Hematopoietic multipotent progenitor cell treated with erythropoietin and hydrocortisone succinate and interleukin-3 and kit ligand, for 4 days (in vitro differentiated cells): ENCODE results near the gene RBM39.
"Not testable (repeated sequence)": the region's sequence is repeated elsewhere in the genome, so short reads cannot be mapped to it uniquely, and the experiment has no call there.

Experiments used
- DNase-seq: peaks from one replicate; pipeline ENCODE4 v3.0.0-alpha.2; 2015

RBM39 gene

DNA sequence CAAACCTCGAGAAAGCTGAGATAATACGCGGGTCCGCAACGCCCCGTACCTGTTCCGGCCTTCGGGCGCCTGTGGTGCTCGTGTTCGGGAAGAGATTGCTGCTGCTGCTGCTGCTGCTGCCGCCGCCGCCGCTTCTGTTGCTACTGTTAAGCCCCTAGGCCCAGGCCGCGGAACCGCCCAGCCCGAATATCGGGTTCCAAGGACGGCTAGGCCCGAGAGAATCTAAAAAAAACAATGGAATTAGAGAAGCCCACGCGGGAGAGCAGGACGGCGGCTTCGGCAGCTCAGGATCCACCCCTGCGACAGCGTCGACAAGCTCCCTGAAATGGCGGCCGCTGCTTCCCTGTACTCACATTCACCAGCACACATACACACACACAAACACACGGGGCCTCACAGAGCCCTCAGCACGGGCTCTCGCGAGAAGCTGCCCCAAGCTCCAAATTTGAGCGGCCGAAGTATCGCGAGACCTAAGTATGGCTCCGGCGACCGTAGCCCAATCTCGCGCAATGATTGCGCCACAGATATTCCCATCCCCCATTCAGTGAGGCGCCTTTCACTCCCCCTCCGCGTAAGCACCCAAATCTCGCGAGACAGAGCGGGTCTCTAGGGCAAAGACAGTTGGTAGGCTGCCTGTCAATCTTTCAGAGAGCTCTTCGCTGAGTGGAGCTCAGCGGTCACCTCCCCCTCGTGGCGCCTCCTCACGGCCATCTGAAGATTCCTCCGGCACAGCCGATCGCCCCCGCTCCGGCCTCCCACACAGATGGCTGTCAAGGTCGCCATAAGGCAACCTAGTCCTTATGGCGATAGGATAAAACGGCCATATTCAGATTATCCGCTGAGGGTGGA is at the start of gene RBM39:
Gene RBM39 (minus strand): TSS at position 369 of the 849 bp plus-strand sequence. CDS start 1,386 bp downstream, outside the sequence.
- peak; percentile 100 for DNase-seq

DNA sequence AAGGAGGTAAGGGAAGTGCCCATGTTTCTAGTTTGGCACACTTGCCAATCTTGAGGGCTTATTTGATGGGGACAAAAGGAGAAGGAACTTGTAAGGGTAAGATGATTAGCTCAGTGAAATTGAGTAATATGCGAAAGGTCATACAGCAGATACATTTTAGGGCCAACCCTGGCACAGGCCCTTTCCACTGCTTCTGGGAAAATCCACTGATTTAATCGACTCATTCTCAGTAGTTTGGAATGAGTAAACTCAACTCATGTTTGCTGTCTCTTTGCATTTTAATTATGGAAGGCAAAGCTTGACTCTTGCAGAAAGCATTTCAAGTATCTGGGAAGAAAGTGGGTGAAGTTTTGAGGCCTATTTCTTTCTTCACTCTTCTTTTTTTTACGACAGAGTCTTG is 49.8 kb upstream of the RBM39 start:
- DNase-seq, result peak; percentile 50

GRCh38 chr20:35791097-35791496 is 49.0 kb upstream of the RBM39 start:
- DNase-seq, result no peak

GRCh38 chr20:35788796-35789195 is 46.7 kb upstream of the RBM39 start:
- no peak for DNase-seq

DNA sequence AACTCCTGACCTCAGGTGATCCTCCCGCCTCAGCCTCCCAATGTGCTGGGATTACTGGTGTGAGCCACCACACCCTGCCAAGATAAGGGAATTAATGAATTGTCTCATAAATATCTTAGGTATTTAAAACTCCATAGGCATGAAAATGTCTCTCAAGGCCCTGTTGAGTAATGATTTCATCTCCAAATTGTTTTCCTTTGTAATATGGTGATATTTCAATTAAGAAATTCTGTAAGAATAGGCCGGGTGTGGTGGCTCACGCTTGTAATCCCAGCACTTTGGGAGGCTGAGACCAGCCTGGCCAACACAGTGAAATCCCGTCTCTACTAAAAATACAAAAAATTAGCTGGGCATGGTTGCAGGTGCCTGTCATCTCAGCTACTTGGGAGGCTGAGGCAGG is 43.5 kb upstream of the RBM39 start:
- DNase-seq, result not testable (repeated sequence)

GRCh38 chr20:35783811-35784210 is 41.8 kb upstream of the RBM39 start:
- DNase-seq, result not testable (repeated sequence)

DNA sequence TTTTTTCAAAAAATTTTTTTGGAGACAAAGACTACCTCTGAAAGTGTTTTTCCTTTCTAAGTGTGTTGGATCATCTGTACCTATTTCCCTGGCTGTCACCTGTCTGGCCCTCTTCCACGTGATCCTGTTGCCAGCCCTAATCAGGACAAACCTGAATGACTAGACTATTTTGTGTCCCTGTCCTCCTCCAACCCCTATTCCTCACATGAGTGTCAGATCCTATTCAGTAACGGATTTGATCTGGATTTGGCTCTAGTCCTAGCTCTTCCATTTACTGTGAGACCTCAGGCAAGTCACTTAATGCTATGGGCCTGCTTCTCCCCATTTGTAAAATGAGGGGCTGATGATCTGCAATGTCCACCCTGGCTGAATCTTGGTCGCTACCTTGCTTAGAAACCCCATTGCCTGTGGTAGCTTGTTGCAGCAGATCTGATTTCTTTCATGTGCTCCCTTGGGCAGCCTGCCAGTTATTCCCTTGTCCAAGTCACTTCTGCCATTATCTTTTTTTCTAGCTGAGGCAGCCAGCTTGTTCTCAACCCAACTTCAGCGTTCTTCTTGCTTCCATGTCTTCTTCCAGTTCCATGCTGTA is 34.5 kb upstream of the RBM39 start:
- peak; percentile 80 for DNase-seq

DNA sequence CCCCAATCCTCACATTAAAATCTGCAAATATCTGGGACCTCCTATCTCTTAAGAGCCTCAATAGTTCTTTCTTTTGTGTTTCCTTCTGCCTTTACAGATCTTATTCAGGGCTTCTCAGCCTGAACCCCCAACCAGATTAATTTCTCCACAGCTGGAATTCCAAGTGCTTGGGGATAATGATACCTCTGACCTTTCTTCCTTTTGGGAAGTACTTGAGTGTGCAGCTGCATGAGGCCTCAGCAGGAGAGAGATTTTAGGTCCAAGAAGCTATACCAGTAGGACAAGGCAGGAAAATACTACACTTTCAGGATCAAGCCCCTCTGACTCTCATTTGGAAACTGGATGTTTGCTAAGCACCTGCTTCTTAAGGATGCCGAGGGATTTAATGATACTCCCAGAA is 32.3 kb upstream of the RBM39 start:
- DNase-seq, result no peak

DNA sequence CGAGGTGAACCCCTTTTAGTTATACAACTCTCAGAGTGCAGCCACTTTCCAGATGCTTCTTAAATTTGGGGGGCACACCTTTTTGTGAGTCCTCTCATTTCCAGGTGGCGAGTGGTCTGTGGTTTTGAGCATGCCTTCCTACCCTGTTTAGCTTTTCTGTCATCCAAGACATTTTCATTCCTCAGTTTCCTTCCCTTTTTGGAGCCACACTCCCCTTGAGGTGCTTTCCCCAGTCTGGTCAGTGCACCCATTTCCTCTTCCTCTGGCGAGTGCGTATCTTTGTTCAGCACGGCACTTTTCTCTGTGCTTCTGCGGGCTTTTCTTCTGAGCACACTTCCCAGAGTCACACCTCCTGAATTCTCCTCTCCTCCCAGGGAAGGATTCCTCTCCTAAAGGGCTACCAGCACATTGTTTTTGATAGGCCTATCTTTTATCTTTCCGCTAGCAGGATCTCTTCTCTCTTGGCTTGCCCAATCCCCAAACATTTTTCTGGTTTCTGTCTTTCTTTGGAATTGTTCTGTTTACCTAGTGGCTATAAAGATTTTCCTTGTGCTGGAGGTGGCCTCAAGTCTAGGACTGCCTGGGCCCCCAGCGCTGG is 31.2 kb upstream of the RBM39 start:
- peak; percentile 71 for DNase-seq

DNA sequence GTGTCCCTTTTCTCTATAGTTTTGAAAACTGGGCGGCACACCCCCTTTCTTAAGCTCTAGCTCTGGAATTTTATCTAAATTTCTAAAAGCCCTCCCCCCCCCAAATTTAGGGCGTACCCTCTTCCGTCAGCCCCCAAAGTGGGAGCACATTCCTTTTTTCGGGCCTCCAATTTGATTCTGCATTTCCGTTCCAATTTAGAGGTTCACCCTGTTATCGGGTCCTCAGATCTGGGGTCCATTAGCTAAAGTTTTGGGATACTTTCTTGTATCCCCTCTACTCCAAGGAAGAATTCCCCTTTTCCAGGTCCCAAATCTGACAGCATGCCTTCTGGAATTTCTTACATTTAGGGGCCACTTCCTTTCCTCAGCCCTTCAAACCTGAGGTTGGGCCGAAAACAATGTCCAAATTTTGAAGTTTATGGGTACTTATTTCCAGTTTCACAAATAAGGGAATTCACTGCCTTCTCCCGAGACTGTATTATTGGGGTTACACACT is 30.6 kb upstream of the RBM39 start:
- DNase-seq, result no peak

GRCh38 chr20:35771689-35772562 is 29.9 kb upstream of the RBM39 start, which contains the start of gene PHF20:
PHF20 (plus strand) TSS chr20:35772015; CDS start chr20:35801523, 29,508 bp downstream.
- DNase-seq, result peak; percentile 99

GRCh38 chr20:35771367-35771688 is 29.3 kb upstream of the RBM39 start:
- no peak for DNase-seq

DNA sequence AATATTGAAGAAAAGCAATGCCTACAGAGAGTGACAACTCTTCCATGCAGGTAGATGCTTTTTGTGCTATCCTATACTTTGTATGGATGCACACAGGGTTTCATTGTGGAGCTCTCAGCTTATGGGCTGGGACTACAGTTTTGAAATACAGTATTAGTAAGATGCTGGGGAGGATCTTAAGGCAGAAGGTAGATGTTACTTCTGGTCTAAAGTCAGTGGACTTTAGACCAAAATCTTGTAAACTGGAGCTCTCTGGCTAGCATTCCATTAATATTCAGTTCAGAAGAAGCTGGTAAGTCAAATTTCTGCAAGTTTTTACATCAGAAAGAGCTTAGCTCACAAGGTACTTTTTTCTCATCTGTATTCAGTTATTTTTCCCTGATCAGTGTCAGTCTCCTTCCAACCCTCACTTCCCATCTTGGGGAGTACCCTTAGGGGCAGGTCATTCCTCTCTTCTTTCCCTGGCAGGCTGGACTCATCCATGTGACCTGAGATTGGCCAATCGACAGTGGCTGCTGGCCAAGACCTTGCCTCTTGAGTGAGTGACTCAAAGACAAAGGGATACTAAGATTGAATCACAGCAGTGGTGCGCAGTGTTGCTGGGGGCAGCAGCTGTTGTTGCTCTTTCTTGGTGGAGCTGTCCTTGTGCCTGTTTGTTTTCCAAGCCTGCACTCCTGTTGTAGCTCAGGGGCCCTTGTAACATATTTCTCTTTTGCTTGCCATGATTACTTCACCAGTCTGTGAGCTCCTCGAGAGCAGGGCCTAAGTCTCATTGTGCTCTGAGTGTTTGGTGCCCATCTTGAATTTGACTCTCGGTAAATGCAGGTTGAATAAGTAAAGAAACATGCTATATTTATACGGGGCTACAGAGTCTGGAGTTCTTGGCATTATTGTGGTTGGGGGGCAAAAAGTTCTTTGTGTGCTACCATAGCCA is 26.9 kb upstream of the RBM39 start:
- DNase-seq, result peak; percentile 64

GRCh38 chr20:35767683-35768481 is 25.8 kb upstream of the RBM39 start:
- DNase-seq, result peak; percentile 95

DNA sequence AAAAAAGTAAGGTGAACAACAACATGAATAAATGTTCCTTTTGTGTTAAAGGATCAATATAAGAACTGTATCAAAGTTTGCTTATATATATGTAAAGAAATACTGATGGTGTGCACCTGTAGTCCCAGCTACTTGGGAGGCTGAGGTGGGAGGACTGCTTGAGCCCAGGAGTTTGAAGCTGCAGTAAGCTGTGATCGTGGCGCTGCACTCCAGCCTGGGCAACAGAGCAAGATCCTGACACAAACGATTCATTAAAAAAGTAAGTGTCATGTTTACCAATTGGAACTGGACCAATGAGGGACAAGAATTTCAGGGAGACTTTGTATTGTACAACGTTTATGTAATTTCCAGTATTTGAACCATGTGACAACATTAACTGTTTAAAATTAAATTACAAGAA is 24.8 kb upstream of the RBM39 start:
- no peak for DNase-seq

DNA sequence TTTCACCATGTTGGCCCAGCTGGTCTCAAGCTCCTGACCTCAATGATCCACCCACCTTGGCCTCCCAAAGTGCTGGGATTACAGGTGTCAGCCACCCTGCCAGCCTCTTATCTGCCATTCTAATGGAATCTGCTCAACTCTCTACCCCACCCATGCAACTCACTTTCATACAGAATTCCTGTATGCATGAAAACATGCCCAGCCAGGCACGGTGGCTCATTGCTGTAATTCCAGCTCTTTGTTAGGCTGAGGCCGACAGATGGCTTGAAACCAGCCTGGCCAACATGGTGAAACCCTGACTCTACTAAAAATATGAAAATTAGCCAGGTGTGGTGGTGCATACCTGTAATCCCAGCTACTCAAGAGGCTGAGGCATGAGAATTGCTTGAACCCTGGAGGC is 22.9 kb upstream of the RBM39 start:
- not testable (repeated sequence) for DNase-seq

GRCh38 chr20:35762461-35762860 is 20.4 kb upstream of the RBM39 start:
- no peak for DNase-seq

DNA sequence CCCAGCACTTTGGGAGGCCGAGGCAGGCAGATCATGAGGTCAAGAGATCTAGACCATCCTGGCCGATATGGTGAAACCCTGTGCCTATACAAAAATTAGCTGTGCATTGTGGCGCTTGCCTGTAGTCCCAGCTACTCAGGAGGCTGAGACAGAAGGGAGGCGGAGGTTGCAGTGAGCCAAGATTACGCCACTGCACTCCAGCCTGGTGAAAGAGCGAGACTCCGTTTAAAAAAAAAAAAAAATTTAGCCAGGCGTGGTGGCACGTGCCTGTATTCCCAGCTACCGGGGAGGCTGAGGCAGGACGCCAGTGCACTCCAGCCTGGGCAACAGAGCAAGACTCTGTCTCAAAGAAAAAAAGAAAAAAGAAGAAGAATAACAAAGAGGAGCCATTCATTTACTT is 19.5 kb upstream of the RBM39 start:
- not testable (repeated sequence) for DNase-seq

- no peak for DNase-seq
Observed at GRCh38 chr20:35757098-35757705, 15.1 kb upstream of the RBM39 start.

DNA sequence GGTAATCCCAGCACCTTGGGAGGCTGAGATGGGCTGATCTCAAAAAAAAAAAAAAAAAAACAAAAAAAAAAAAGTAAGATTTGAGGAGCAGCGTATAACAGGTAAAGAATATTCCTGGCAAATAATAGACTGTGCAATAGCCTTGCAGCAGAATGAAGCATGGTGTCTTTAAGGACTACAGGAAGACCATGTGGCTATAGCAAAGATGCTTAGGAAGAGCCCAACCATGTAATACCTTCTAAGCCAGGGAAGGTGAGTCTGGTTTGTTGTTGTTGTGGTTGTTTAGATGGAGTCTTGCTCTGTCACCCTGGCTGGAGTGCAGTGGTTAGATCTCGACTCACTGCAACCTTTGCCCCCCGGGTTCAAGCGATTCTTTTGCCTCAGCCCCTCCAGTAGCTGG is 14.3 kb upstream of the RBM39 start:
- DNase-seq, result no peak
